HEK293T (cell line): Measurements from ENCODE around the gene DISP3.

ENCODE experiments used
- CTCF ChIA-PET: fragments of 350-600 bp; formaldehyde crosslinking; extraction: SDS; loops from one replicate; lab custom pipeline; 2021; ENCODE audit warnings: antibody characterized with exemption, inconsistent platforms; lab: Yijun Ruan, JAX
- POLR2A ChIA-PET: fragments of 350-600 bp; formaldehyde crosslinking; extraction: SDS; loops from one replicate; lab custom pipeline; 2020; ENCODE audit warnings: antibody characterized with exemption, inconsistent platforms; lab: Yijun Ruan, JAX
- DNase-seq: peaks from one replicate; pipeline ENCODE4 v3.0.0; 2012; ENCODE audit warnings: mixed read lengths; ENCODE audit errors: extremely low spot score
- ARNT ChIP-seq: fragments of 450-650 bp; IDR thresholded peaks from 2 replicates; pipeline ENCODE4 v1.6.1; 2017; ENCODE audit warnings: mild to moderate bottlenecking
- BHLHE40 ChIP-seq: fragments of 450-650 bp; IDR thresholded peaks from 2 replicates; pipeline ENCODE4 v1.6.1; 2016; ENCODE audit warnings: mild to moderate bottlenecking, moderate library complexity, borderline replicate concordance
- CTBP1 ChIP-seq: fragments of 450-650 bp; IDR thresholded peaks from 2 replicates; pipeline ENCODE4 v1.6.1; 2016; ENCODE audit warnings: borderline replicate concordance
- ELF4 ChIP-seq: fragments of 450-650 bp; IDR thresholded peaks from 2 replicates; pipeline ENCODE4 v1.6.1; 2017; ENCODE audit warnings: antibody characterized with exemption
- FOXA1 ChIP-seq: fragments of 450-650 bp; IDR thresholded peaks from 2 replicates; pipeline ENCODE4 v1.6.1; 2016; ENCODE audit warnings: mild to moderate bottlenecking
- FOXK2 ChIP-seq: fragments of 450-650 bp; IDR thresholded peaks from 2 replicates; pipeline ENCODE4 v1.6.1; 2016; ENCODE audit warnings: mild to moderate bottlenecking
- FOXM1 ChIP-seq: fragments of 450-650 bp; IDR thresholded peaks from 2 replicates; pipeline ENCODE4 v1.6.1; 2017; ENCODE audit warnings: mild to moderate bottlenecking, borderline replicate concordance
- HDGF ChIP-seq: fragments of 450-650 bp; IDR thresholded peaks from 2 replicates; pipeline ENCODE4 v1.6.1; 2017; ENCODE audit warnings: antibody characterized with exemption, borderline replicate concordance
- L3MBTL2 ChIP-seq: fragments of 450-650 bp; conservative IDR thresholded peaks from 2 replicates; pipeline ENCODE4 v1.6.1; 2016; ENCODE audit warnings: mild to moderate bottlenecking
- LEF1 ChIP-seq: fragments of 450-650 bp; IDR thresholded peaks from 2 replicates; pipeline ENCODE4 v1.6.1; 2017; ENCODE audit warnings: mild to moderate bottlenecking, borderline replicate concordance
- NFRKB ChIP-seq: fragments of 450-650 bp; IDR thresholded peaks from 2 replicates; pipeline ENCODE4 v1.6.1; 2016; ENCODE audit warnings: mild to moderate bottlenecking, moderate library complexity
- PKNOX1 ChIP-seq: fragments of 450-650 bp; IDR thresholded peaks from 2 replicates; pipeline ENCODE4 v1.6.1; 2016
- SP1 ChIP-seq: fragments of 450-650 bp; IDR thresholded peaks from 2 replicates; pipeline ENCODE4 v1.6.1; 2017
- SUZ12 ChIP-seq: fragments of 450-650 bp; IDR thresholded peaks from 2 replicates; pipeline ENCODE4 v1.6.1; 2016; ENCODE audit warnings: mild to moderate bottlenecking
- TARDBP ChIP-seq: fragments of 450-650 bp; IDR thresholded peaks from 2 replicates; pipeline ENCODE4 v1.6.1; 2016
- ZNF384 ChIP-seq: fragments of 450-650 bp; IDR thresholded peaks from 2 replicates; pipeline ENCODE4 v1.6.1; 2016

Gene DISP3

GRCh38 chr1:11522400-11523235 lies 43.7 kb downstream of the DISP3 start:
- POLR2A ChIA-PET, result no interaction called here
- DNase-seq, result no peak
- TF ChIP-seq BHLHE40 (no peak), CTBP1 (no peak), SUZ12 (no peak), FOXA1 (no peak), PKNOX1 (no peak), LEF1 (no peak), ZNF384 (no peak), TARDBP (no peak), L3MBTL2 (no peak), ELF4 (no peak), ARNT (no peak), FOXK2 (no peak), FOXM1 (no peak), SP1 (no peak), NFRKB (no peak), HDGF (no peak)
- CTCF ChIA-PET, result no interaction called here

GRCh38 chr1:11523261-11523660 lies 44.3 kb downstream of the DISP3 start:
- no peak for DNase-seq
- ChIA-PET POLR2A (no interaction called here), CTCF (no interaction called here)
- no peak for TF ChIP-seq ZNF384

GRCh38 chr1:11523746-11524464 lies 45.0 kb downstream of the DISP3 start:
- CTCF ChIA-PET, result no interaction called here
- POLR2A ChIA-PET, result no interaction called here
- TF ChIP-seq NFRKB (no peak), L3MBTL2 (no peak), ZNF384 (no peak), TARDBP (no peak), BHLHE40 (no peak), FOXA1 (no peak), LEF1 (no peak), HDGF (no peak), CTBP1 (no peak), SP1 (no peak), FOXK2 (no peak), ELF4 (no peak), PKNOX1 (no peak), ARNT (no peak), FOXM1 (no peak)
- DNase-seq, result no peak

GRCh38 chr1:11524465-11525150 lies 45.7 kb downstream of the DISP3 start:
- DNase-seq, result no peak
- POLR2A ChIA-PET, result no interaction called here
- TF ChIP-seq CTBP1, result no peak
- no peak for TF ChIP-seq SUZ12
- TF ChIP-seq PKNOX1, result no peak
- TF ChIP-seq ARNT, result no peak
- no peak for TF ChIP-seq SP1
- TF ChIP-seq FOXM1, result no peak
- TF ChIP-seq TARDBP, result no peak
- TF ChIP-seq LEF1, result no peak
- TF ChIP-seq ELF4, result no peak
- TF ChIP-seq NFRKB, result no peak
- TF ChIP-seq BHLHE40, result no peak
- no peak for TF ChIP-seq HDGF
- TF ChIP-seq ZNF384, result no peak
- TF ChIP-seq FOXK2, result no peak
- no peak for TF ChIP-seq L3MBTL2
- CTCF ChIA-PET, result no interaction called here

GRCh38 chr1:11525151-11525505 lies 46.2 kb downstream of the DISP3 start:
- no peak for DNase-seq
- ChIA-PET CTCF (no interaction called here), POLR2A (no interaction called here)
- TF ChIP-seq TARDBP (no peak), FOXA1 (no peak), SP1 (no peak), ZNF384 (no peak), SUZ12 (no peak), NFRKB (no peak), ARNT (no peak), FOXK2 (no peak), FOXM1 (no peak), LEF1 (no peak), L3MBTL2 (no peak), BHLHE40 (no peak), ELF4 (no peak), HDGF (no peak), PKNOX1 (no peak)
